ENCODE results near the gene MS4A6E.
"Not testable (repeated sequence)": the region's sequence is repeated elsewhere in the genome, so short reads cannot be mapped to it uniquely, and the experiment has no call there.

- TF ChIP-seq CTCF (IDR thresholded peaks at IDR 0.05 in 4 of 5, conservative IDR thresholded peaks at IDR 0.05 in 1 of 5); POLR2A (IDR thresholded peaks at IDR 0.05): not testable (repeated sequence)
Observed at GRCh38 chr11:60285411-60286126, 41.5 kb upstream of the MS4A6E start.

All from gastrocnemius medialis (tissue), 4 donors.